Measurements from ENCODE around the gene CIROP. TPM values are rescaled to one million over a fixed set of nuclear protein-coding genes. Genes with fewer than 3 reads are reported as not detected.

CIROP gene
- total and polyA plus RNA-seq, 8 donors: 0.06 to 0.08 TPM; not detected in 6

GRCh38 chr14:23130871-23131270 lies 26.1 kb upstream of the CIROP start:
- H3K27me3 ChIP-seq: no peaks in the 10 kb centered on the region
- peaks cover 0 to 10% of the 10 kb centered on the region in 2 donors for H3K4me1 ChIP-seq
- ATAC-seq (peak; percentile 29), DNase-seq (peak in 1 of 4 donors; percentile 53)
- H3K36me3 ChIP-seq: peaks cover 0 to 29% of the 10 kb centered on the region in 2 donors
- intact Hi-C loops (cut with DNase I): no loop called here
- no peak overlapping the region for H3K4me3 ChIP-seq
- H3K9me3 ChIP-seq: no peaks in the 10 kb centered on the region
- no peak overlapping the region for H3K27ac ChIP-seq
- TF ChIP-seq CTCF (IDR thresholded peaks at IDR 0.05): no peak

GRCh38 chr14:23129759-23130316 lies 25.0 kb upstream of the CIROP start:
- intact Hi-C loops (cut with DNase I): loop anchor here in 1 of 2 donors (10.0 kb wide), 1 partner anchor 55 kb away; the partner anchor contains the start of gene SLC7A8
- Histone ChIP-seq H3K4me3 (no peak overlapping the region), H3K4me1 (peaks cover 0 to 10% of the 10 kb centered on the region in 2 donors), H3K27ac (no peak overlapping the region), H3K36me3 (peaks cover 0 to 29% of the 10 kb centered on the region in 2 donors), H3K27me3 (no peaks in the 10 kb centered on the region), H3K9me3 (no peaks in the 10 kb centered on the region)
- ATAC-seq (no peak), DNase-seq (no peak)
- TF ChIP-seq CTCF (IDR thresholded peaks at IDR 0.05): no peak

- ATAC-seq: no peak
- intact Hi-C loops (cut with DNase I): loop anchor here in 1 of 2 donors (10.0 kb wide), 1 partner anchor 56 kb away; the partner anchor contains the start of gene SLC7A8
- no peak for DNase-seq
- H3K36me3 ChIP-seq: peaks cover 0 to 29% of the 10 kb centered on the region in 2 donors
- no peak overlapping the region for H3K27ac ChIP-seq
- H3K4me3 ChIP-seq: no peak overlapping the region
- no peaks in the 10 kb centered on the region for H3K27me3 ChIP-seq
- no peak for TF ChIP-seq CTCF (IDR thresholded peaks at IDR 0.05)
- H3K9me3 ChIP-seq: no peaks in the 10 kb centered on the region
- peaks cover 0 to 10% of the 10 kb centered on the region in 2 donors for H3K4me1 ChIP-seq
Measured at GRCh38 chr14:23128969-23129758, 24.4 kb upstream of the CIROP start.

DNA sequence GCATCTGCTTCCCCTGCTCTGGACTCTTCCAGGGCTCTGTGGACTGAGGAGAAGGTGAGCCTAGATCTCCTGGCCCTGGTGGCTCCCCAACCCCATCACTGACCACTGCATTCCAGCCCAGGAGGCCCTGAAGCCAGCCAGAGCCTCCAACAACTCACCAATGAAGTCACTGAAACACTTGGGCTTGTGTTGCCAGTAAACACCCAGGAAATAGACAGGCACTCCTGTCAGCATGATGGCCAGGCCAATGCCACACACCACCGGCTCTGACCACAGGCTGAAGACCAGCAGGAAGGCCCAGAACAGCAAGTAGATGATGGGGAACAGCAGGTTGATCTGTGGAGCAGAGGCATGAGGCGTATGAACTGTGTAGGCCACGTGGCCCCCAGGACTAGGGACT lies 23.1 kb upstream of the CIROP start:
- no peak for DNase-seq
- Histone ChIP-seq H3K4me1 (peaks cover 0 to 14% of the 10 kb centered on the region in 2 donors), H3K9me3 (no peaks in the 10 kb centered on the region), H3K36me3 (peaks cover 0 to 29% of the 10 kb centered on the region in 2 donors), H3K27me3 (no peaks in the 10 kb centered on the region), H3K4me3 (no peak overlapping the region), H3K27ac (no peak overlapping the region)
- intact Hi-C loops (cut with DNase I): loop anchor here in 1 of 2 donors (10.0 kb wide), 1 partner anchor 57 kb away; the partner anchor contains the start of gene SLC7A8
- no peak for ATAC-seq
- no peak for TF ChIP-seq CTCF (IDR thresholded peaks at IDR 0.05)
